K562 (cell line): ENCODE results near the gene PI4KA. TPM values are rescaled to one million over a fixed set of nuclear protein-coding genes. Genes with fewer than 3 reads are reported as not detected.

ENCODE experiments used
- ATAC-seq: fragments of 200-7000 bp; cut with Tn5 transposase; 3 replicates; pipeline ENCODE4 v1.9.1; 2020; ENCODE audit warnings: moderate library complexity
- BruUV-seq: library from RNA; stranded (reverse); fragments of 400-500 nt; replicated peaks from 2 replicates; lab custom pipeline; 2021; lab: Mats Ljungman, UMichigan
- CTCF ChIA-PET: fragments of 300-600 bp; formaldehyde crosslinking; extraction: SDS; loops from one replicate; lab custom pipeline; 2021; ENCODE audit warnings: low intra/inter-chr PET ratio; lab: Yijun Ruan, JAX
- POLR2A ChIA-PET: fragments of 300-600, 350-650 bp; sonication (Branson Sonifier 250); formaldehyde crosslinking; extraction: SDS; loops from one replicate; lab custom pipeline; 2021; ENCODE audit warnings: antibody characterized with exemption, inconsistent platforms; lab: Yijun Ruan, JAX
- DNase-seq, 4 experiments: peaks; one replicate each; pipeline versions ENCODE4 v3.0.0 to v3.0.0-alpha.2; 2011 to 2018; ENCODE audit warnings: low spot score in 3 of 4, mixed read lengths in 3 of 4; ENCODE audit errors: extremely low read depth in 1 of 4
- FAIRE-seq: peaks from 2 replicates; lab custom pipeline; 2011; peaks lifted over from hg19 to GRCh38; lab: Jason Lieb, UNC
- H2AFZ ChIP-seq: 2 replicates; pipeline ENCODE4 v1.6.0; 2011; ENCODE audit warnings: low read depth, low read length, control low read depth, inconsistent platforms
- H3K27ac ChIP-seq: fragments of 200-600 bp; 3 replicates; pipeline ENCODE4 v1.8.0; 2011; ENCODE audit warnings: low read depth, mild to moderate bottlenecking, control low read depth, inconsistent platforms, low read length, moderate library complexity, mixed read lengths; ENCODE audit errors: extremely low read depth
- H3K27me3 ChIP-seq, 2 experiments: fragments of 300-600 bp in 1 of 2; 2 replicates in 1 of 2; 3 replicates in 1 of 2; pipeline versions ENCODE4 v1.6.0 to v1.8.0; 2011; ENCODE audit warnings: inconsistent platforms in 2 of 2, low read length in 2 of 2, mild to moderate bottlenecking in 1 of 2, mixed read lengths in 1 of 2, moderate library complexity in 1 of 2; ENCODE audit not compliant: control insufficient read depth in 2 of 2, insufficient read depth in 2 of 2
- H3K36me3 ChIP-seq: fragments of 300-600 bp; 3 replicates; pipeline ENCODE4 v1.8.0; 2011; ENCODE audit warnings: mild to moderate bottlenecking, low read length, inconsistent platforms; ENCODE audit not compliant: control insufficient read depth, insufficient read depth
- H3K4me1 ChIP-seq, 2 experiments: fragments of 200-600 bp in 1 of 2; replicated peaks in 1 of 2; 2 replicates in 1 of 2; 3 replicates in 1 of 2; pipeline versions ENCODE4 v1.5.1 to v1.8.0; 2011; ENCODE audit warnings: inconsistent platforms in 2 of 2, low read length in 2 of 2, mild to moderate bottlenecking in 1 of 2, mixed read lengths in 1 of 2, moderate library complexity in 1 of 2; ENCODE audit not compliant: control insufficient read depth in 2 of 2, insufficient read depth in 2 of 2
- H3K4me2 ChIP-seq: 2 replicates; pipeline ENCODE4 v1.6.1; 2011; ENCODE audit warnings: low read length, control low read depth, inconsistent platforms, mixed read lengths; ENCODE audit not compliant: insufficient read depth
- H3K4me3 ChIP-seq: fragments of 200-600 bp; sonication (generic), shearing (Covaris generic); 2 replicates; pipeline ENCODE4 v1.5.1; 2016; ENCODE audit warnings: control low read depth, inconsistent platforms
- H3K79me2 ChIP-seq: fragments of 200-600 bp; 3 replicates; pipeline ENCODE4 v1.8.0; 2011; ENCODE audit warnings: low read length, inconsistent platforms; ENCODE audit not compliant: control insufficient read depth, insufficient read depth
- H3K9ac ChIP-seq, 2 experiments: 2 replicates each; pipeline versions ENCODE4 v1.6.0 to v1.6.1; 2011; ENCODE audit warnings: low read depth in 2 of 2, low read length in 2 of 2, control low read depth in 1 of 2, inconsistent platforms in 1 of 2, mild to moderate bottlenecking in 1 of 2, mixed read lengths in 1 of 2; ENCODE audit not compliant: insufficient read depth in 1 of 2
- H3K9me1 ChIP-seq: one replicate; pipeline ENCODE4 v1.6.0; 2011; ENCODE audit warnings: inconsistent platforms, mild to moderate bottlenecking, low read length, moderate library complexity; ENCODE audit not compliant: control insufficient read depth, insufficient read depth
- H3K9me3 ChIP-seq: replicated peaks from 2 replicates; pipeline ENCODE4 v1.5.1; 2011; ENCODE audit warnings: low read depth, low read length, inconsistent platforms; ENCODE audit not compliant: control insufficient read depth, insufficient read depth
- H4K20me1 ChIP-seq: replicated peaks from 2 replicates; pipeline ENCODE4 v1.6.1; 2011; ENCODE audit warnings: low read length, inconsistent platforms, mixed read lengths; ENCODE audit not compliant: control insufficient read depth, insufficient read depth
- KDM2B ChIP-seq: fragments of 250-450 bp; sonication (Bioruptor Pico); IDR thresholded peaks from 2 replicates; pipeline ENCODE4 v1.8.0; 2021; ENCODE audit warnings: mild to moderate bottlenecking, moderate library complexity
- MGA ChIP-seq: fragments of 450-650 bp; IDR thresholded peaks from 2 replicates; pipeline ENCODE4 v1.6.1; 2016; ENCODE audit warnings: mild to moderate bottlenecking, moderate library complexity
- XRCC3 ChIP-seq: fragments of 450-650 bp; IDR thresholded peaks from 2 replicates; pipeline ENCODE4 v1.6.1; 2017; ENCODE audit warnings: mild to moderate bottlenecking, moderate library complexity
- ZKSCAN3 ChIP-seq: fragments of 250-450 bp; sonication (Bioruptor Pico); IDR thresholded peaks from 2 replicates; pipeline ENCODE4 v1.4.0; 2020
- ZNF23 ChIP-seq: fragments of 250-450 bp; sonication (Bioruptor Pico); IDR thresholded peaks from 2 replicates; pipeline ENCODE4 v1.4.0; 2020; ENCODE audit warnings: mild to moderate bottlenecking
- ZNF311 ChIP-seq: fragments of 250-450 bp; sonication (Bioruptor Pico); IDR thresholded peaks from 2 replicates; pipeline ENCODE4 v1.4.0; 2020; ENCODE audit warnings: mild to moderate bottlenecking, moderate library complexity
- WGBS: fragments of 100-300 bp; shearing (Covaris generic); methylation state at CpG from one replicate; pipeline ENCODE4 v1.1.6; 2016; ENCODE audit warnings: low coverage, mixed read lengths; ENCODE audit not compliant: insufficient coverage; ENCODE audit errors: missing lambda C conversion rate; 5-methylcytosine and 5-hydroxymethylcytosine counted together
- in situ Hi-C: fragments of 300-500 bp; cut with MboI; formaldehyde crosslinking; loops from 4 replicates; pipeline ENCODE4 v1.15.0; 2018; ENCODE audit warnings: inconsistent platforms, mixed read lengths
- intact Hi-C: fragments of 100-400 bp; cut with micrococcal nuclease; formaldehyde crosslinking; loops from 2 replicates; pipeline ENCODE4 v1.14.2; 2022
- polyA plus RNA-seq, 8 experiments: library from polyadenylated mRNA; depleted of rRNA in 4 of 8; stranded (reverse) in 5 of 8; unstranded in 3 of 8; fragments of >200 nt; fragmentation: Nextera tagmentation in 2 of 8; fragmentation: Illumina TruSeq in 1 of 8; extraction: Ambion mirVana in 2 of 8; extraction: Trizol in 1 of 8; gene quantifications; 2 replicates each; pipeline versions ENCODE4 v1.2.1 to v1.2.3, GENCODE V29; 2011 to 2014; ENCODE audit warnings: inconsistent platforms in 1 of 8, missing spikeins in 1 of 8
- total RNA-seq, 7 experiments: library from RNA; depleted of rRNA in 6 of 7; stranded (reverse); fragments of >200 nt in 6 of 7; fragmentation: Illumina TruSeq in 2 of 7; extraction: Trizol in 2 of 7; gene quantifications; 2 replicates each; pipeline versions ENCODE4 v1.2.1 to v1.2.3, GENCODE V29; 2011 to 2021; ENCODE audit warnings: low replicate concordance in 1 of 7

PI4KA gene
- total and polyA plus RNA-seq, 9 of the 15 experiments (the other 6 are each of a cell fraction or from before 2014, with no cell fraction given) = 7.3 to 187 (median 84.7) TPM

DNA sequence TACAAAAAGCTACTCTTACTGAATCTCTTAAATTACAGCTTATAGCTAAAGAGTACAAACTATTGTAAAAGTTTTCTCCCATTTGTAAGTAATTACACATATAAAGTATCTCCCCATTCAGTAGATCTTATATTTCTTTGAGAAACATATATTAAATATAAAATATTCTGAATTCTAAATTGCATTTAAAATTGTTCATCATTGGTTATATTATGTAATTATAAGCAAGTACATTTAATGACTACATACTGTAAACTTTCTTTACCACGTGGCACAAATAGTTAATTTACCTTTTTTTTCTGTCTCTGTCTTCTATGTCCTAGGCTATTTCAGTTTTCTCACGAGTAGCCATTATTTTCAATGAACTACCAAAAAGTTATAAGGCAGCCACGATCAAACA, 185.9 kb downstream of the PI4KA start:
- H3K4me3 ChIP-seq = no peak overlapping the region
- H3K27me3 ChIP-seq = peaks cover 23 to 28% of the 10 kb centered on the region in 2 experiments
- ChIA-PET CTCF (interaction anchor here (0.6 kb wide), 1 partner anchor 140 kb away, joined by 3 read pairs; no protein-coding TSS in a partner anchor), POLR2A (interaction anchor here (0.6 to 3.3 kb wide), 10 partner anchors 10 to 256 kb away, joined by 3 to 21 read pairs (median 4); no protein-coding TSS in a partner anchor)
- H2AFZ ChIP-seq = no peak overlapping the region
- DNase-seq = no peak
- FAIRE-seq = no peak
- no peak overlapping the region for H3K4me2 ChIP-seq
- 1% methylated on average over 3 of the region's 3 CpGs for WGBS
- H3K9me3 ChIP-seq = no peaks in the 10 kb centered on the region
- H3K79me2 ChIP-seq = no peaks in the 10 kb centered on the region
- no peaks in the 10 kb centered on the region for H3K9me1 ChIP-seq
- no peaks in the 10 kb centered on the region for H4K20me1 ChIP-seq
- no TSS peak for BruUV-seq
- intact Hi-C loops = loop anchor here (10.0 kb wide), 1 partner anchor 258 kb away; no protein-coding TSS in a partner anchor
- no peak for ATAC-seq
- in situ Hi-C loops = no loop called here
- H3K9ac ChIP-seq = no peak overlapping the region
- no peaks in the 10 kb centered on the region for H3K36me3 ChIP-seq
- no peak overlapping the region for H3K27ac ChIP-seq
- H3K4me1 ChIP-seq = peaks cover 0 to 18% of the 10 kb centered on the region in 2 experiments; a peak in 1 of 5 replicates
- TF ChIP-seq ZKSCAN3 (CRISPR knock-in tag) (peak; percentile 52; the same call in 1 of the 2 replicates), KDM2B (CRISPR knock-in tag) (no peak), ZNF311 (CRISPR knock-in tag) (peak; percentile 10; the same call in 1 of the 2 replicates), ZNF23 (CRISPR knock-in tag) (no peak), MGA (0 out of 2 replicates have a peak, but pooled peaks have one; percentile 0), XRCC3 (0 out of 2 replicates have a peak, but pooled peaks have one; percentile 6)
